Kidney epithelial cell (primary cell): ENCODE data around the gene BCR. TPM values are rescaled to one million over a fixed set of nuclear protein-coding genes. Genes with fewer than 3 reads are reported as not detected.

Experiments
- DNase-seq: peaks from one replicate; pipeline ENCODE4 v3.0.0-alpha.2; 2010; ENCODE audit warnings: low read depth
- H3K27me3 ChIP-seq: 2 replicates; pipeline ENCODE4 v1.6.0; 2011; ENCODE audit warnings: low read length; ENCODE audit not compliant: control insufficient read depth, insufficient read depth
- H3K36me3 ChIP-seq: 2 replicates; pipeline ENCODE4 v1.5.1; 2011; ENCODE audit warnings: low read length; ENCODE audit not compliant: control insufficient read depth, insufficient read depth
- H3K4me3 ChIP-seq: 2 replicates; pipeline ENCODE4 v1.5.1; 2011; ENCODE audit warnings: low read depth, mild to moderate bottlenecking, control low read depth, low read length
- CTCF ChIP-seq: IDR thresholded peaks from 2 replicates; pipeline ENCODE4 v1.5.1; 2011; ENCODE audit warnings: mild to moderate bottlenecking, moderate library complexity, low read length, control low read depth, inconsistent platforms; ENCODE audit not compliant: insufficient read depth, poor library complexity, severe bottlenecking
- total RNA-seq: library from RNA; depleted of rRNA; stranded (reverse); fragments of >200 nt; gene quantifications from 2 replicates; pipeline ENCODE4 v1.2.3, GENCODE V29; 2015

Gene BCR
- total RNA-seq, 1 donor from 2014 or later, result 42.5 TPM

DNA sequence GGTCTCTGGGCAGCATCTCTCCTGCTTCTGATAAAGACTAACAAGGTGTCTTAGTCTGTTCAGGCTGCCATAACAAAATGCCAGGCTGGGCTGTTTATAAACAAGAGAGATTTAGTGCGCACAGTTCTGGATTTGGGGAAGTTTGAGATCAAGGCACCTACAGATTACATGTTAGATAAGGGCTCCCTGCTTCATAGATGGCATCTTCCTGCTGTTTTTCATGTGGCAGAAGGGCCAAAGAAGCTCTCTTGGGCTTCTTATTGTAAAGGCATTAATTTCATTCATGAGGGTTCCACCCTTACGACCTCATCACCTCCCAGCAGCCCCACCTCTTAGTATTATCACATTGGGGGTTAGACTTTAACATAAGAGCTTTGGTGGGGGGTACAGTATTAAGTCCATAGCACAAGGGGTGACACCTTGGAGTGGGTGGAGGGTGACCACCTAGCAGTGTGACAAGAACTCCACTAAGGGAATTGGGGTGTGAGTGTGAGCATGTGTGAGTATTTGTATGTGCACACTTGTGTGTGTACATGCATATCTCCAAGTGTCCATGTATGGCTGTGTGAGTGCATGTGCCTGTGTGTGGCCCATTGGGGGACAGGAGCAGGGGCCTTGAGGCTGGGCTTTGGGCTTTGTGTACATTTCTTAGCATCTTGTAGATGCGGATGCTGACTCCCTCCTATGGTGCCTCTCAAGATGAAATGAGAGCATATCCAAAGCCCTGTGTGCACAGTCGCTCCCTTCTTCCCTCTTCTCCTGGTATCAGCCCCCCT, 42.7 kb downstream of the BCR start:
- H3K4me3 ChIP-seq, result no peak overlapping the region
- no peaks in the 10 kb centered on the region for H3K36me3 ChIP-seq
- TF ChIP-seq CTCF, result no peak
- no peaks in the 10 kb centered on the region for H3K27me3 ChIP-seq
- DNase-seq, result no peak

- Histone ChIP-seq H3K4me3 (no peak overlapping the region), H3K36me3 (no peaks in the 10 kb centered on the region), H3K27me3 (no peaks in the 10 kb centered on the region)
- no peak for DNase-seq
- no peak for TF ChIP-seq CTCF
These were observed 43.4 kb downstream of the BCR start for GRCh38 chr22:23223569-23224317.

- H3K4me3 ChIP-seq, result no peak overlapping the region
- H3K27me3 ChIP-seq, result no peaks in the 10 kb centered on the region
- DNase-seq, result no peak
- H3K36me3 ChIP-seq, result no peaks in the 10 kb centered on the region
- no peak for TF ChIP-seq CTCF
These were observed 44.5 kb downstream of the BCR start for GRCh38 chr22:23224846-23225245.

DNA sequence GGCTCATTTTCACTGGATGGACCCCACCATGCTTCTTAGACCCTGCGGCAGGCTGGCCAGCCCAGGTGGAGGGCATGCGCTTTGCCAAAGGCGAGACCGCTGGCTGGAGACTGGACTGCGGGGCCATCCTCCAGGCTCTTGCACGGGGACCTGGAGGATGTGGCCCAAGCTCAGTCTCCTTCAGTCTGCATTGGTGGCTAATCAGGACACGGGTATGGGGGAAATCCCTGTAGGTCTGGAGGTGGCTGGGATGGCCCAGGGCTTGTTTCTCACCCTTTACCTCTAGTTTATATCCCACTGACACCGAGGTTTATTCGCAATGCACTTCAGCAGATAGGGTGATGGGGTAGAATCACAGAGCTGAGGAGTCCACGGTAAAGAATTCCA, 45.0 kb downstream of the BCR start:
- H3K36me3 ChIP-seq, result no peaks in the 10 kb centered on the region
- DNase-seq, result no peak
- no peak for TF ChIP-seq CTCF
- H3K27me3 ChIP-seq, result no peaks in the 10 kb centered on the region
- no peak overlapping the region for H3K4me3 ChIP-seq

DNA sequence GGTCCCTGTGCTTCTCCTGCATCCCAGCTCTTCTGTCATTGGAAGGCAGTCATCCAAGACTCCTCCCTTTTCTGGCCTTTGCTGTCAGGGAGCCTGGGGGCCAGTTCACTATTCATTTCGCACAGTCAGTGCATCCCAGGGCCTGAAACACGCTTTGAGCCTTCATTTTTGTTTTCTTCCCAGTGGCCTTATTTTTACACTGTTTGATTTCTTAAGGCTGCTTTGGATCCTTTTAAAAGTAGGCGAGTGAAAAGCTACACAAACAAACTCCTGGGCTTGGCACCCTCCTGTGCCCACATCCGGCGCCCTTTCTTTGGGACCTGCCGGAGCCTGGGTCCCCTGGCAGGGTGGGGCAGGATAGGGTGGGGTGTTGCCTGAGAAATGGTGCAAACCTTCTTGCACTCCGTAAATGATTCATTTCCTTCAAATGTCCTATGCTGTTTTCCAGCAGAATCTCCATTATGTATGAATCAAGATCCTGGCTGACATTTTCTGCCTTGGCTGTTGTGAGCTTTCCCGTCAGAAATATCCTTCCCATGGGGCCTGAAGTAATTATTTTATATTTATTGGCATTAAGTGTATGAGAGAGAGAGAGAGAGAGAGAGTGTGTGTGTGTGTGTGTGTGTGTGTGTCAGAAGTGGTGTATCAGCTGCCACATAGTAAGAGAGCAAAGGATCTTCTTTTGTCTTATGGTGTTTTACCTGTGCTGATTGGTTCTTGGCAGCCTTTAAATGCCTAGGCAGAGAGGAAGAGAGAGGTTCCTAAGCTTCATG, 45.6 kb downstream of the BCR start:
- Histone ChIP-seq H3K36me3 (no peaks in the 10 kb centered on the region), H3K27me3 (no peaks in the 10 kb centered on the region), H3K4me3 (no peak overlapping the region)
- DNase-seq, result no peak
- no peak for TF ChIP-seq CTCF
